IPS-NIHi11 (cell line): ENCODE results near the gene INO80.
A peak's percentile ranks its signal among the peaks of the same experiment; 100 is the strongest.

Experiments
- DNase-seq: peaks from one replicate; pipeline ENCODE4 v3.0.0; 2012; ENCODE audit warnings: mixed read lengths, low spot score

Gene INO80

GRCh38 chr15:40948706-40949473 lies 167.2 kb downstream of the INO80 start:
- DNase-seq = no peak

- DNase-seq = no peak
Measured at GRCh38 chr15:40944510-40945296, 171.4 kb downstream of the INO80 start.

- DNase-seq = no peak
Measured at GRCh38 chr15:40943764-40944365, 172.2 kb downstream of the INO80 start.

GRCh38 chr15:40942878-40943277 lies 173.2 kb downstream of the INO80 start:
- DNase-seq = no peak

- no peak for DNase-seq
Measured at GRCh38 chr15:40942337-40942854, 173.7 kb downstream of the INO80 start.

GRCh38 chr15:40941528-40942336 lies 174.3 kb downstream of the INO80 start:
- DNase-seq = peak; percentile 95

GRCh38 chr15:40941068-40941527 lies 175.0 kb downstream of the INO80 start:
- no peak for DNase-seq

GRCh38 chr15:40940296-40940801 lies 175.7 kb downstream of the INO80 start:
- DNase-seq = no peak

- DNase-seq = no peak
Measured at GRCh38 chr15:40938536-40938870, 177.6 kb downstream of the INO80 start.

GRCh38 chr15:40937762-40938535 lies 178.1 kb downstream of the INO80 start:
- DNase-seq = no peak

GRCh38 chr15:40936709-40937666 lies 179.1 kb downstream of the INO80 start:
- DNase-seq = no peak

GRCh38 chr15:40936234-40936708 lies 179.8 kb downstream of the INO80 start:
- no peak for DNase-seq

- no peak for DNase-seq
Measured at GRCh38 chr15:40934457-40934856, 181.6 kb downstream of the INO80 start.

GRCh38 chr15:40933517-40933902 lies 182.6 kb downstream of the INO80 start:
- no peak for DNase-seq

- no peak for DNase-seq
Measured at GRCh38 chr15:40932649-40933516, 183.2 kb downstream of the INO80 start.

GRCh38 chr15:40932156-40932555 lies 183.9 kb downstream of the INO80 start:
- DNase-seq = no peak

GRCh38 chr15:40931300-40932142 lies 184.6 kb downstream of the INO80 start:
- no peak for DNase-seq
